ENCODE results near the gene SMC1B.

DNA sequence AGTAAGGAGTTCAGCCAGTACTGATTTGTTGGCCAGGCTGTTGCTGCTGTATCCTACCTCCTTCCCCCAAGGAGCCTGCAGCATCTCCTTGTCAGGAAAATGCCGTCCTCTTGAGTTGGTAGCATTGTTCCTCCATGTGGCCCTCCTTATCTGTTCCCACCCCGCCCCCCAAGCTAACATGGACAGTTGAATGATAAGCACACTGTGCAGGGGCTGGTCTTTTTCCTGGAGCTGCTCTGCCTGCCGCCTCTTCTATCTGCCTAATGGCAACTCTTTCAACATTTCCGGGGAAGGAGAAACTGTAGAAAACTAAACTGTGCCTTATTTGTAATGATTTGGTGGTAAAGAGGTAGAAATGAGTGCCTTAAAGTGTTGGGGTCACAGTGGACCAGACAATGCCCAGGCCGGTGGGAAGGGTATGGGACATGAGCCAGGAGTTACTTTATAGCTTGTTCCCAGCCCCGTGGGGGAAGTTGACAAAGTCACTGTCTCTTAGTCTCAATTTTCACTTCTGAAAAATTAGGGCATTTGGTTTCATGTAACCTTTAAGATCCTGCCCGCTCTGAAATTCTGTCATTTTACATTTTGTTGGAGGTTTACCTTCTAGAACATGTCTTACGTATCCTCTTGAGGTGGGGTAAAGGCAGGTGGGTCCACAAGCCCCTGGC lies 99.2 kb downstream of the SMC1B start:
- TF ChIP-seq, protein P1, sequence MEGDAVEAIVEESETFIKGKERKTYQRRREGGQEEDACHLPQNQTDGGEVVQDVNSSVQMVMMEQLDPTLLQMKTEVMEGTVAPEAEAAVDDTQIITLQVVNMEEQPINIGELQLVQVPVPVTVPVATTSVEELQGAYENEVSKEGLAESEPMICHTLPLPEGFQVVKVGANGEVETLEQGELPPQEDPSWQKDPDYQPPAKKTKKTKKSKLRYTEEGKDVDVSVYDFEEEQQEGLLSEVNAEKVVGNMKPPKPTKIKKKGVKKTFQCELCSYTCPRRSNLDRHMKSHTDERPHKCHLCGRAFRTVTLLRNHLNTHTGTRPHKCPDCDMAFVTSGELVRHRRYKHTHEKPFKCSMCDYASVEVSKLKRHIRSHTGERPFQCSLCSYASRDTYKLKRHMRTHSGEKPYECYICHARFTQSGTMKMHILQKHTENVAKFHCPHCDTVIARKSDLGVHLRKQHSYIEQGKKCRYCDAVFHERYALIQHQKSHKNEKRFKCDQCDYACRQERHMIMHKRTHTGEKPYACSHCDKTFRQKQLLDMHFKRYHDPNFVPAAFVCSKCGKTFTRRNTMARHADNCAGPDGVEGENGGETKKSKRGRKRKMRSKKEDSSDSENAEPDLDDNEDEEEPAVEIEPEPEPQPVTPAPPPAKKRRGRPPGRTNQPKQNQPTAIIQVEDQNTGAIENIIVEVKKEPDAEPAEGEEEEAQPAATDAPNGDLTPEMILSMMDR (IDR thresholded peaks at IDR 0.05) = no peak
- no peak for TF ChIP-seq POLR2A (IDR thresholded peaks at IDR 0.05)

Measured in thyroid gland (tissue), 4 donors.